ENCODE data around the gene FNTB.

The FNTB gene

DNA sequence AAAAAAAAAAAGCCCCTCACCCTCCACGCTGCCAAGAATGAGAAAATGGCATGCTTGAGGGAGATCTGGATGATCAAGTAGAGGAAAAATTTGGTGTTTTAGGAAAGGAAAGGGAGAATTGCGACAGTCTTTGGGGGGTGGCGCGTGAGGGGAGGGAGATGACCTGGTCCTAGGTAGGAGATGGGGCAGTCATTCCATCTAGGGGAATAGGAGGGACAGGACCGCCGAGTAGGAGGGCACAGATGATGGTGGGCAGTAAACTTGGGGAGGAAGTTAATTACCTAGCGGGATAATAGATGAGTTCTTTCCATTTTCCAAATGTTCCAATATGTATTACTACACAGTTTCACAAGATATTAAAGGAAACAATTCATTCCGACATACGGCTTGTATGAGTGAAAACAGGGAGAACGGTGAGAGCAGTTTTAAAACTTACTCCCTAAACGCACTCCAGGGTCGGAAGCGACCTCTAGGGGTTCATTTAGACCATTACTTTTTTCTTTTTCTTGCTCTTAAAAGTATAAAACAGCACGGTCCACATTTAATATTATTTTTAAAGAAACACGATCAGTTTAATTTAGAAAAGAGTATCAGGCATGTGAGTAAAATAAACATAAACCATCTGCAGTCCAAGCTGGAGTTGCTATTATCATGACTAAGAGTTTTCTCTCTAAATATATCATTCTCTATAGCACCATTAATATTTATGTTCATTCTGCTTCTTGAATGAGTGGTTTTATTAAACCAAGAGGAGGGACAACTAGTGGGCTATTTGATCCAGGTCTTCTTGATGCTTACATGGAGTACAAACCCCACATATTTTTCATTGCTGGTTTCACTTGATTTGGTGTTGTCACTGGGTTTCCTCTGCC is 3.0 kb upstream of the FNTB start:
- peak; percentile 62 for DNase-seq (ENCODE audit: low spot score)

DNA sequence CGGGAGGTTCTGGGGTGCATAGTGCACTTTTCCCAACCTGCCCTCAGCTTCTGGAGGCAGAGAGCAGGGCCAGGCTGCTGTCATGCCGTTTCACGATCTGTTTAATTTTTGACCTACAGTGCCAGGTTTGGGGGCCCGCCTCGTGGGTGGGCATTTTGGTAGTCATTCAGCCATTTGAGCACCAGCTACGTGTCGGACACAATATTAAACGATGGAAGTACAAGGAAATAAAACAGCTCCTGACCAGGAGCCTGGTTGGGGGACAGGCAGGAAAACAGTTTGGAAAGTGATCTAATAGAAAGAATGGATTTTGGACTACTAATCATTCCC is 708 bp downstream of the FNTB start:
- no peak for DNase-seq (ENCODE audit: low spot score)

DNA sequence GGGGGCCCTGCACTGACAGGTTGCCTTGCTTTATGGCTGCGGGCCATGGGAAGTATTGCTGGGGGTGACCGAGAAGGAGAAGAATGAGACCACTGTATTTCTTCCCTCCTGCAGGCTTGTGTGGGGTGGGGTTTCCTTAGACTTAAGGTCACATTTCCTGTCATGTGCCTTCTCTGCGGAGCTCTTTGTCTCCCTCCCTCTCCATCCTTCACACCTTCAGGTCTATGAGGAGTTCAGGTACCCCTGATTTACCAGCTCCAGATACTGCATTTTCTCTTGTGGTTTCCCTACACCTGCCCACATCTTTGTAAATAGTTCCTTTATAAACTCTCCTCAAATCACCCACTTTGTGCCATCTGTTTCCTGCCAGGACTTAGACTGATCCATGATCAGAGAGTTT is 3.6 kb downstream of the FNTB start:
- no peak for DNase-seq (ENCODE audit: low spot score)

DNA sequence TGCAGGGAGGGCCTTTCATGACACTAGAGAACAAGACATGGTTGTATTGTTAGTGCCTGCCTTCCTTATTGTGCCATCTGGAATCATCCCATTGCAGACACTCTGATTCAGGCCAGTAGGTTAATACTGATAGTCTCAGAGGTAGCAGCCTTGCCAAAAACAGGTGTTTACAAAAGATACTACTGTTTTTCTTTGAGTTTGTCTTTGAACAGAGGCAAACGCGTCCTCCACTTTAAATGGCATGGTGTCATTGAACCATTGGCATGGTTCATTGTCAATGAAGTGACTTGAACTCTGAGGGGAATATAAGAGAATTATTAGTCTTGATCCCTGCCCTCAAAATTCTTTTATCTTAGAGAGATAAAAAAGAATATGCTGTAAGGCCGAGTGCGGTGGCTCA is 4.2 kb downstream of the FNTB start:
- DNase-seq (ENCODE audit: low spot score) = no peak

DNA sequence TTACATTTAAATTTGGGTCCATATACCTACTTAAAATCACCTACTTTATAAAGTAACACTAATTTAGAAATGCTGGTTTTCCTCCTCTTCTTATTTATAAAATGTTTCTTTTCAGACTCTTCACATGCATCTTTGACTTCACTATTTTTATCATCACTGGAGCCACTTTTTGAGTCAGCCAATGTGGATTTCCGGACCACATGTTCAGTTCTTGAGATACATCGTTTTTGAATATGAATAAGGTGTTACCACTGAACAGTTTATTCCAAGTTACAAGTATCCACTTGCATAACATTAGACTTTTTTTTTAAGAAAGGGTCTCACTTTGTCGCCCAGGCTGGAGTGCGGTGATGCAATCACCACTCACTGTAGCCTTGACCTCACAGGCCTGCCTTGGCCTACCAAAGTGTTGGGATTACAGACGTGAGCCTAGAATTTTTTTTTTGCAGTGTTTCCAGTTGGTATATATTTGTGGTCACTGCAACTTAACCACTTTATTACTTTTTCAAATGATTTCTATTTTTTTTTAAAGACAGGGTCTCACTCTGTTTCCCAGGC is 5.7 kb downstream of the FNTB start:
- DNase-seq (ENCODE audit: low spot score) = peak; percentile 64

DNA sequence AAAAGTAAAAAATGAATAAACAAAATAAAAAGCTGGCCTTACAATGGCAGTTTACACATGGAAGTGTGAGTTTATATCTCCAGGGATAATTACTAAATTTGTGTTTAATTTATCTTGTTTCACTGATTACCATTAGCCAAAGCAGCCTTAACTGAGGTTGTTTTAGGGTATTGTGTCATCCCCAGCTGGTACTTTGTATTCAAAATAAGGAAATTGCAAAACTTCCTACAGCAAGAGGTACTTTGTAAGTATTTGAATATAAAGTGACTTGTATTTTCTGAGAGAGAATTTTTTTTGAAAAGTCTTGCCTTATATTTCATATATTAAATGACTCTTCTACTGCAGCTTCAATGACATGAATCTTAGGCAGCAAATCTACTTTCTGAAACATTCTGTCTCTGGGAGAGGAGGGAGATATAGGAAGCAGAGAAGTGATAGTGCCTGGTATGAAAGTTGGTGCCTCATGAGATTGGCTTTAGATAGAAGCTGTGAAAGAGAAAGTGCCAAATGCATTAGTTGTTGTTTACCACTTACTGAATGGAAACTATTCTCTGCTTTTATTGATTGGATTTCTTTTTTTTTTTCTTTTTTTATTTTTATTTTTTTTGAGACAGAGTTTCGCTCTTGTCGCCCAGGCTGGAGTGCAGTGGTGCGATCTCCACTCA is 6.7 kb downstream of the FNTB start:
- DNase-seq (ENCODE audit: low spot score) = no peak

DNA sequence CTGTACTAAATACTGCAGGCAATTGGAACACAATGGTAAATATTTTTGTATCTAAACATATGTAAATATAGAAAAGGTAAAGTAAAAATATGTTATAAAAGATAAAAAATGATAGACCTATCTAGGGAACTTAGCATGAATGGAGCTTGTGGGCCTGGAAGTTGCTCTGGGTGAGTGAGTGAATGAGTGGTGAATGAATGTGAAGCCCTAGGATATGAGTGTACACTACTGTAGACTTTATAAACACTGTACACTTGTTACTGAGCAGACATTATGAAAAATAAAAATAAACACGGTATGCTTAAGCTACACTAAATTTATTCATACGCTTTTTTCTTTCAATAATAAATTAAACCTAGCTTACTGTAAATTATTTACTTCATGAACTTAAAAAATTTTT is 7.8 kb downstream of the FNTB start:
- DNase-seq (ENCODE audit: low spot score) = no peak

DNA sequence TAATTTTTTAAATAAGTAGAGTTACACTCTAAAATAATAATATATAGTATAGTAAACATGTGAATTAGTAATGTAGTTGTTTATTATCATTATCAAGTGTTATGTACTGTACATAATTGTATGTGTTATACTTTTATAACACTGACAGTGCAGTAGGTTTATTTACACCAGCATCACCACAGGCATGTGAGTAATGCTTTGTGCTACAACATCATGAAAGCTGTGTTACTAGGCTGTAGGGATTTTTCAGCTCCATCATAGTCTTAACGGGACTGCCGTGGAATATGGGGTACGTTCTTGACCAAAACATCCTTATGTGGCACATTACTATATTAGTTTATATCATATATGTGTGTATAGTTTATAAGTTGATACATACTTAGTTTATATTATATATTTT is 8.6 kb downstream of the FNTB start:
- no peak for DNase-seq (ENCODE audit: low spot score)

DNA sequence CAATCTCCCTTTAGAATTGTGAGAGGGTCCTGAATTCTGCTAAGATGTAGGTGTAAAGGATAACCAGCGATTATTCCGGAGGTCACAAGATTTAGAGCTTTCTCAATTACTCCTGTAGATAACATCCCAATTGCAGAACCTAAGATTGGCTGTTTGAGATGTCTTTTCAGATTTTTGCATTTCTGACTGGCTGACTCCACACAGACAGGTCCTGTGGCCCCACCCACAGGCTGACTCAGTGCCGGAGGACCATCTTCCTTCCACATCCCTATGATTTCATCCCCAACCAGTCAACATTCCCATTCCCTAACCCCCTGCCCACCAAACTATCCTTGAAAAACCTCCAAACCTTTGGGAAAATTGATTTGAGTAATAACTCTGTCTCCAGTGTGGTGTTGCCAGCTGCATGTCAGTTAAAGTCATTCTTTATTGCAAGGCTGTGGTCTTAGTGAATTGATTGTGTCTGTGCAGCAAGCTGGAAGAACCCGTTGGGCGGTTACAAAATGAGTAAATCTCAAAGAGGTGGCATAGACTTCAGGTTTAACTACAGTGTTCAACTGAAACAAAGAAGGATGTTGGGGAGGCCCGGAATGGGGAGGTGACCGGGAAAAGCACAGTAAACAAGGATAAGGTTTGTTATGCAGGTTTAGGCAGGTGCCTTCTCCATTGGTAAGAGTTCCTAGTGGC is 10.6 kb downstream of the FNTB start:
- peak; percentile 68 for DNase-seq (ENCODE audit: low spot score)

DNA sequence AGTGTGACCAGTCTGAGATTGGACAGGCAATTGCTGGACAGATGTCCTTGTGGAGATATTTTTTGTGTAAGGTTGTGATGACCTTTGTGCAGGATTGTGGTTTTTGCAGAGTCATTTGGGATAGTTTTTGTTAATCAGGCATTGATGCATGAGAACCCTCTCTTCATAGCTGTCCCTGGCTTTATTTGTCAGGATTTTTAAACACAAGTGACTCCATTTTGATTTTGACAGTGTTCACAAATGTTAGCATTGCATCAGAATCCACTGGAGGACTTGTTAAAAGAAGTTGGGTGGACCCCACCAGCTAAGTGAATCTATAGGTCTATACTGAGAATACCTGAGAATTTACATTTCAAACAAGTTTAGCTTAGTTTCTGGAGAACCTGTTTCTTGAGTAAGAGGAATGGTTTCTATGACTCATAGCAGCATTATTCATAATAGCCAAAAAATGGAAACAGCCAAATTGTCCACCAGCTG is 11.8 kb downstream of the FNTB start:
- peak; percentile 41 for DNase-seq (ENCODE audit: low spot score)

DNA sequence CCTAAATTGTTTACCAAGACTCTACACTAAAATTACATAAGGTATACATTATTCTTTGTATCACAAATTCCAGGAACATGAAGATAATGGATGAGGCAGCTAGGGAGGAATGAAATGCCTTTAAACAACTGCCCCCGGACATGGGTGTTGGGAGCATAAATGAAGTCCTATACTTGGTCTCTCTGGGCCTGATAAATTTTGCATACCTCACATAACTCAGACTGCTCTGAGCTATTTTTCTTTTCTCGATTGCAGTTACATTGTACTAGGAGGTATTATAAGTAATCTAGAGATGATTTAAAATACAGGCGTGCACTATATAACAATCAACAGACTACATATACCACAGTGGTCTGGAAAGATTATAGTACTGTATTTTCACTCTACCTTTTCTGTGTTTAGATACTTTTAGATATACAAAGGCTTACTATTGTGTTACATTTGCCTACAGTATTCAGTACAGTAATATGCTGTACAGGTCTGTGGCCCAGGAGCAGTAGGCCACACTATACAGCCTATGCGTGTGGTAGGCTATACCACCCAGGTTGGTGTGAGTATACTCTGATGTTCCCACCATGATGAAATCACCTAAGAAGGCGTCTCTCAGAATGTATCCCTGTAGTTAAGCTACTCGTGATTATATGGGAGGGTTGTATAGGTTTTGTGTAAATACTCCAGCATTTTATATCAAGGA is 14.3 kb downstream of the FNTB start:
- DNase-seq (ENCODE audit: low spot score) = no peak

DNA sequence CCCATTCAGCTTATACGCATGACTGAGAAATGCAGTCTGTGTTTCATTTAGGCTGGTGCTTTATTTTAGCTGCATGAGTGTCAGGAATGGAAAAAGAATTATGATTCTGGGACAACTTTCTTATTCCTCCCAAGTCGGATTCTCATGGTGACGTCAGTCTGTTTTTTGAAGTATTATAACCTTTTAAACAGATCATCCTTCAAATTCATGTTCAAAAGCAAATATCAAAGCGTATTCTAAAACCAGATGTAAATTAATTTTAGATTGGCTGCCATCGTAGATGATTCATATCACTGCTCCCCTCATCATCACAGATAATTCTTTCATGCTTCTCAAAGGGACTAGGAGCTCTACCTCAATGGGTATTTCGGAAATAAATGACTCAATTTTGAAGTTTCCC is 15.0 kb downstream of the FNTB start:
- DNase-seq (ENCODE audit: low spot score) = no peak

DNA sequence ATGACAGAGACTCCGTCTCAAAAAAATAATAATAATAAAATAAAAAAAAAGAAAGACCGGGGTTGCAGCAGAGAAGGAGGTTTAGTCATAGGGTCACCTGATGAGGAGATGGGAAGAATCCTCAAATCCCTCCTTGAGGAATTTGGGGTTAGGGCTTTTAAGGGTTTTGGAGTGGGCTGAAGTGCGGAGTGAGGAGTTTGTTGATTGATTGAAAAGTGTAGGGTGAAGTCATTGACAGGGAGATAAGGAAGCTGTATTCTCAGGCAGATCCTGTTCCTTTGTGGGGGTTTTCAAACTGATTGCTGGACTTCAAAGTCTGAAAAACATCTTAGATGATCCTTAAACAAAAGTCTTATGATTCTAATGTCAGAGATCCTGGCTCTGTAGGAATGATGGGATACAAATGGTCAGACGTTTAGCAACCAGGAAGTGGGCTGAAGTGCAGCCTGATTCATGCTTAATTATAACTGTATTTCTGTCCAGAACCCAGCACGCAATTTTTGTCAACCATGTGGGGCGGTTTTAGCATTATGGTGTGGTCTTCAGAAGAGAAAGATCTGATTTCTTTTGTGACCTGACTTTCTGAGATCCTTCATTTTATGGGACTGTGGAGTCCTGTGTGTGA is 16.0 kb downstream of the FNTB start:
- no peak for DNase-seq (ENCODE audit: low spot score)

DNA sequence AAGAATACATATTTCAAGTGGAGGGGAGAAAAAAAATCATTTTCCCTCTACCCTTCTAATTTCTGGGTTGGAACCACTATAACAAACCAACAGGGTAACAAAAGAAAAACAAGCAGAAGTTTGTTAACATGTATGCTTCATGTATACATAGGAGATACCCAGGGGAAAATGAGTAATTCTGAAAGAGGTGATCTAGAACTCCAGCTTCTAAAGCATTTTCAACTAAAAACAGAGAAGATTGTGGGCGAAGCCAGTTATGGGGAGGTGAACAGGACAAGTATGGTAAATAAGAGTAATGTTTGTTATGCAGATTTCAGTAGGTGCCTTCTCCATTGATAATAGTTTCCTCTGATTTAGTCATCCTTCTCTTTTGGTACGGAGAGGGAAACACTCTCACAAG is 16.7 kb downstream of the FNTB start:
- DNase-seq (ENCODE audit: low spot score) = peak; percentile 53

DNA sequence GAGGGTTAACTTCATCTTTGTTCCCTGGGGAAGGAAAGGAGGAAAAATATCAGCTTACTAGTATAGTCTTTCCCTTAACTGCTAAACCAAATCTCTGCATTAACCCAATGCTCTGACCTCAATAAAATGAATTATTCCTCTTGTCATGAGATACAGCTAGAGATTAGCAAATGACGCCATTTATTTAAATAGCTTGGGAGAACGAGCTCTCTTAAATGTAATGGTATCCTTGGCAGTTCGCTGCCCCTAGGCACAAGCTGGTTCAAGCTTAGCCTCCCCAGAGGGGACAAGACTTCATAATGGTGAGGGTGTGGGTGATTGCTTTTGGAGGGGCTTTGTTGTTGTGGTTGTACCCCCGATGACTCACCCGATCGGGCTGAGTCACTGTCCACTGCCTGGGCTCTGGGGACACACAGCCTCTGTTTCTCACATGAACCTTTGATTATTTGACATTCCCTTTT is 19.6 kb downstream of the FNTB start:
- DNase-seq (ENCODE audit: low spot score) = no peak

DNA sequence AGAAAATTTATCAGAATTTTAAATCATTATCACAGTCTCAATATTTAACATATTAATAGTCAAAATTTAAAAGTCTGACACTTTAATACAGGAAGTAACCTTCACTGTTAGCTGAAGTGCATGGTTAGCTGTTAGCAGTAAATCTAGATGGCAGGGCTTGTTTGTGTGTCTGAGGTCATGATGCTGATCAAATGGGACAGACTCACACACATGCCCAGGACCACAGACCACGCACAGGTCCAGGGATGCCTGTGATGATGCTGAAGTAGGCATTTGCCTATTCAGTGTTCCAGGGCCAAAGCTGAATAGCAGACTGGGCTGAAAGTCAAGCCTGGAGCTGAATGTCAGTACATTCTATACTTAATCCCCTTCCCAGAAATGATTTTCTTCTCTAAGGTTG is 20.5 kb downstream of the FNTB start:
- DNase-seq (ENCODE audit: low spot score) = no peak

DNA sequence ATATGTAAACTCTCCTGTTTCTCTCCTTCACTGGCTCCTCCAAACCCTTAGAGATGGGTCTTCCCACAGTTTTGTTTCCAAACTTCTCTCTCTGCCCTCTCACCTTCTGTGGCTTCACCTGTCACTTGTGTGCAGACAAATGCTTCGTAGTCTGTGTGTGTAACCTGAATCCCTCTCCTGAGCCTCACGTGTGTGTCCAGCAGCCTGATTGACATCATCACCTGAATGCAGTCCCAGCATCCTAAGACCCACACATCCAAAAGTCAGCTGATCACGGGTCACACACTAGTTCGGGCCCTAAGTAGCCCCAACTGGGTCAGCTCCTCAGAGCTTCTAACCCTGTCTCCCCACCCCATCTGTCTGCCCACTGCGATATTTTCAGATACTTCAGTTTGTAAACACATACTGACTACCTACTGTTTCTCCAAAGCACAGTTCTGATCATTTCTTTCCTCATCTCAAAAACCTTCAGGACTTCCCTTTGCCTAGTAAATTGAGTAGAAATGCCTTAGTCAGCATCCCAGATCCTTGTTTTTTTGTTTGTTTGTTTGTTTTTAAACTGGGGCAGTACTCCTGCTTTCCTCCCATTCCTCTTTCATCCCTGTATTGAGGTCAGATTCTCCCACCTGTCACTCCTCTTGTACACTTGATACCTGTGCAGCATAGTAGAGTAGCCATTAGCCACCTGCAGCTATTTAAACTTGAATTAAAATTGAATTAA is 23.7 kb downstream of the FNTB start:
- DNase-seq (ENCODE audit: low spot score) = no peak

DNA sequence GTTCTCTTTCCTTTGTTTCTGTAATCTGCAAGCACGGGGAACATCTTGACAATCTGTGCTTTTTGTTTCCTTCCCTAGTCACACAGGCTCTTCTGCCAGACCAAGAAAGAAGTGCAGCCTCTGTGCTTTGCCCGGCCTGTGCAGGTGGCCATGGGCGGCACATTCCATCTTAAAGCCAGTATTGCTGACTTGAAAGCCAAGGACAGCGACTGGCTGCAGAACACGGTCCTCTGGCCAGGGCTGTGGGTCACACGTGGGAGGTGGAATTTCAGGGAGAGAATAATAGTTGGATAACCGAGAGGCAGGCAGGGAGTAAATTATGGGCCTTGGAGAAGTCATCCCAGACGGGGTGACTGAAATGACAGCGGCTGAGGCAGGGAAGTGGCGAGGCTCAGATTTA is 24.8 kb downstream of the FNTB start:
- no peak for DNase-seq (ENCODE audit: low spot score)

DNA sequence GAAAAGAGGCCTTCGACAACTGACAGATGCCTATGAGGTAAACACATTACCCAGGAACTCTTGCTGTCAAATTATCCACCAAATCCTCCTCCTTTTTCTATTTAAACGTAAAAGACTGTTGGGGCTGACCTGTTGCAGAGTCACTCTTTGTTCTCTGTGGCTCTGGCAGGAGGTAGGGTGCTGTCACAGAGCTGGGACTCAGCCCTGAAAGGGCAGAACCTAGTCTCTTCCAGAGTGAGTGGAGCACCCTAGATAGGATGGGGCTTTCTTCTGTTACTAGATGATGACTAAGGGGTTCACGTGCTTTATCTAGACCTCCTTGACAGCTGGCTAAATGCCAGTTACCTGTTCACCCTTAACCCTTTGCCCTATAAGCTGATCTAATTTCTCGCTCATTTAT is 25.7 kb downstream of the FNTB start:
- no peak for DNase-seq (ENCODE audit: low spot score)

DNA sequence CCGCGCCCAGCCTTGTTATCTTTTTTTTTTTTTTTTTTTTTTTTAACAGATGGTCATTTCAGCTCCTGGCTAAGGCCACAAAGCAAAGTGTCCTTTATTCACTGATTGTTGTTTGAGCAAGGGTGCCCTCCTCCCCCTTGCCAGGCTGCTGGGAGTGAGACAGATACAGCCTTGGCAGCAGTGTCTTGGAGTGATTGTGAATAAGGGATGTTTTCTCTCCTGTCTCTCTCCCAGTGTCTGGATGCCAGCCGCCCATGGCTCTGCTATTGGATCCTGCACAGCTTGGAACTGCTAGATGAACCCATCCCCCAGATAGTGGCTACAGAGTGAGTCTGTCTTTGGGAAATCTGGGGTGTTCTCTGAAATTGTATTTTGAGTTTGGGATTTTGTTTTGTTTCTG is 28.7 kb downstream of the FNTB start:
- DNase-seq (ENCODE audit: low spot score) = no peak

DNA sequence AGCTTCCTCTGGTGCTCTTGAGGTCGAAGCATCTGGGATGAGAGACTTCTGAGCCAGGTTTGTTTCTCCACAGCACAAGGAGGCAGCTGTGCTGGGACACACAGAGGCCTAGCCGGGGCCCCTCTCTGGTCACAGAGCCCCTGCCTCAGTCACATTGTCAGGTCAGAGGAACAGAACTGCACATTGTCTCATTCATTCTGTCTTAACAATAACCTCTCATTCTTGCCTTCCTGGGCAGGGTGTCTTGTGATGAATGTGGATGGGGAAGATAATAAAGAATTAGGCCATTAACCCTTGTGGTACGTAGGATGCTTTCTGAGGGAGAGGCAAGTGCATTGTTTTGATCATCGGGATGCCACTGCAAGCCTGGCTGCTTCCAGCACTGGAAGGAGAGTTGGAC is 29.8 kb downstream of the FNTB start:
- no peak for DNase-seq (ENCODE audit: low spot score)
